WI38 (cell line): ENCODE results near the gene SLC36A2.

ENCODE experiments used
- H3K4me3 ChIP-seq: 2 replicates; pipeline ENCODE4 v1.5.1; 2011; ENCODE audit warnings: low read depth, mild to moderate bottlenecking, control low read depth, low read length
- CTCF ChIP-seq: IDR thresholded peaks from 2 replicates; pipeline ENCODE4 v1.5.1; 2012; ENCODE audit warnings: low read depth, mild to moderate bottlenecking, control low read depth, low read length

Gene SLC36A2

GRCh38 chr5:151296478-151296830, 50.9 kb downstream of the SLC36A2 start:
- no peak overlapping the region for H3K4me3 ChIP-seq
- TF ChIP-seq CTCF: no peak

- no peak for TF ChIP-seq CTCF
- H3K4me3 ChIP-seq: no peak overlapping the region
Measured at GRCh38 chr5:151295791-151296477, 51.4 kb downstream of the SLC36A2 start.

- H3K4me3 ChIP-seq: no peak overlapping the region
- no peak for TF ChIP-seq CTCF
Measured at GRCh38 chr5:151295138-151295537, 52.2 kb downstream of the SLC36A2 start.

- TF ChIP-seq CTCF: no peak
- no peak overlapping the region for H3K4me3 ChIP-seq
Measured at GRCh38 chr5:151293624-151294023, 53.7 kb downstream of the SLC36A2 start.

GRCh38 chr5:151288180-151288579, 59.2 kb downstream of the SLC36A2 start:
- no peak for TF ChIP-seq CTCF
- H3K4me3 ChIP-seq: no peak overlapping the region

- TF ChIP-seq CTCF: no peak
- H3K4me3 ChIP-seq: no peak overlapping the region
Measured at GRCh38 chr5:151286246-151286645, 61.1 kb downstream of the SLC36A2 start.

- TF ChIP-seq CTCF: no peak
- H3K4me3 ChIP-seq: no peak overlapping the region
Measured at GRCh38 chr5:151285683-151286082, 61.7 kb downstream of the SLC36A2 start.
